H1 (cell line): ENCODE results near the gene CFAP61. TPM values are rescaled to one million over a fixed set of nuclear protein-coding genes. Genes with fewer than 3 reads are reported as not detected.

Experiments used
- CHD1 ChIP-seq: IDR thresholded peaks from 2 replicates; pipeline ENCODE4 v1.6.1; 2012; ENCODE audit warnings: low read depth, low read length, improper control_type of control experiment
- EGR1 ChIP-seq: IDR thresholded peaks from 2 replicates; pipeline ENCODE4 v1.6.1; 2011; ENCODE audit warnings: low read depth, low read length, borderline replicate concordance
- HDAC6 ChIP-seq: IDR thresholded peaks from one replicate; pipeline ENCODE4 v1.7.1; 2012; ENCODE audit warnings: low read depth, mild to moderate bottlenecking, inconsistent platforms, low read length, moderate library complexity
- RXRA ChIP-seq: IDR thresholded peaks from 2 replicates; pipeline ENCODE4 v1.6.1; 2011; ENCODE audit warnings: low read depth, mild to moderate bottlenecking, low read length, moderate library complexity; ENCODE audit not compliant: insufficient read depth
- SP1 ChIP-seq: IDR thresholded peaks from 2 replicates; pipeline ENCODE4 v1.6.1; 2011; ENCODE audit warnings: low read depth, low read length
- SRF ChIP-seq: IDR thresholded peaks from 2 replicates; pipeline ENCODE4 v1.6.1; 2011; ENCODE audit warnings: mild to moderate bottlenecking, low read depth, low read length, moderate library complexity
- TAF7 ChIP-seq: optimal IDR thresholded peaks from 2 replicates; pipeline ENCODE3; 2011; ENCODE audit warnings: low read depth, mild to moderate bottlenecking, inconsistent platforms, low read length, moderate library complexity, borderline replicate concordance
- TCF12 ChIP-seq: IDR thresholded peaks from 2 replicates; pipeline ENCODE4 v1.6.1; 2011; ENCODE audit warnings: low read depth, mild to moderate bottlenecking, low read length
- polyA plus RNA-seq, 7 experiments: library from polyadenylated mRNA; depleted of rRNA in 3 of 7; stranded (reverse) in 5 of 7; unstranded in 2 of 7; fragments of >200 nt in 5 of 7; fragments of 200-250 nt in 2 of 7; gene quantifications; 1 replicate in 5 of 7; 2 replicates in 1 of 7; 4 replicates in 1 of 7; pipeline versions ENCODE4 v1.2.1 to v1.2.3, GENCODE V29; 2011 to 2013; ENCODE audit warnings: missing spikeins in 2 of 7, mixed read lengths in 2 of 7
- total RNA-seq: library from RNA; stranded (reverse); fragmentation: NEBNext Ultra II Directional; extraction: Animal tissue kit (Norgen Biotek cat#: 25700); gene quantifications from 2 replicates; pipeline ENCODE4 v1.2.1, GENCODE V29; 2021
- TF ChIP-seq, protein P1 (sequence below): IDR thresholded peaks from 2 replicates; pipeline ENCODE4 v1.6.1; 2011; ENCODE audit warnings: low read depth, mild to moderate bottlenecking, low read length; ENCODE audit not compliant: insufficient read depth
- TF ChIP-seq, protein P2 (sequence below): IDR thresholded peaks from 2 replicates; pipeline ENCODE4 v1.6.1; 2011; ENCODE audit warnings: low read length, improper control_type of control experiment

CFAP61 gene
- total and polyA plus RNA-seq, 2 of the 8 experiments (the other 6 are each of a cell fraction or from before 2014, with no cell fraction given), result 0.29 to 0.61 TPM

DNA sequence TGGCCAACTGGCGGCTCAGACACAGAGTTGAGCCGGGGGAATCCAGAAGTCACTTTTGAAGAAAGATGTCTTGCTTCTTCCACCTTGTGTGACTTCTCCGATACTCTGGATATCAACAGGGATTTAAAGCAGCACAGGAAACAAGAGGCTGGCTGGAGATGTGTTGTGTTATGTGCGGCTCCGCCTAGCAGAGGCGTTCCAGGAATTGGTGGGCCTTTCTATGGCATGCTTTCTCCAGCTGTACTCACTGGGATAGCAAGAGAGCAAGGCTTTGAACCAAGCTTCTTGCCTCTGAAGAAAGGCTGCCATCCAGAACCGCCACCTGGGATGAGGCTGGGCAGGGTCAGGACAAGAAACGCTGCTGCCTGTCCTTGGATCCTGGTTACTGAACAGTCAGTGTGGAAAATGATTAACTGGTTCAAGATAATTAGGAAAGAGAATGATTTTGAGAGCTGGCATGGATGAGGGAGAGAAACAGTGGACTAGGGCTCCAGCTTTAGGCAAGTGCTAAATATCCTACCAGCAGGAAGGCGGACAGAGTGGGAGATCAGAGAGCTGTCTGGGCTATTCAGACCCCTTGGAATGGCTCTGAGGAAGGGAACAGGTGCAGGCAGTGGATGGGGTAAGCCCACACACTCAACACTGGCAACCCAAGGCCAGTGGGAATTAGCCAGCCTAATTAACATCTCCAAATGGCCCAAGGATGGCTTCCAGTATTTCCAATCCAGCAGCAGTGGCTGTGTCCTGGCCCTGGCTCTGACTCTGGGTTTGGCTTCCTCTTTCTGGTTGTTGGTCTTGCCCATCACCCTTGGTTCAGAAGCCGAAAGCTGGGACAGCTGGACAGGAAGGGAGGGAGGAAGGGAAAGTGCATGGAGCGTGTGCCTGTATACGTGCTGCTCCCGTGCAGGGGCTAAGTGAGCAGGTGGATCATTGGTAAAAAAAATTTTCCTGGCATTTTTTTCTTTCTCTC, 347.5 kb downstream of the CFAP61 start (continued):
- TF ChIP-seq SRF (no peak), EGR1 (no peak), TAF7 (no peak), HDAC6 (no peak), RXRA (no peak), CHD1 (no peak), TCF12 (no peak), SP1 (no peak)
- TF ChIP-seq, protein P1, sequence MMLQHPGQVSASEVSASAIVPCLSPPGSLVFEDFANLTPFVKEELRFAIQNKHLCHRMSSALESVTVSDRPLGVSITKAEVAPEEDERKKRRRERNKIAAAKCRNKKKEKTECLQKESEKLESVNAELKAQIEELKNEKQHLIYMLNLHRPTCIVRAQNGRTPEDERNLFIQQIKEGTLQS, result no peak
- TF ChIP-seq, protein P2, sequence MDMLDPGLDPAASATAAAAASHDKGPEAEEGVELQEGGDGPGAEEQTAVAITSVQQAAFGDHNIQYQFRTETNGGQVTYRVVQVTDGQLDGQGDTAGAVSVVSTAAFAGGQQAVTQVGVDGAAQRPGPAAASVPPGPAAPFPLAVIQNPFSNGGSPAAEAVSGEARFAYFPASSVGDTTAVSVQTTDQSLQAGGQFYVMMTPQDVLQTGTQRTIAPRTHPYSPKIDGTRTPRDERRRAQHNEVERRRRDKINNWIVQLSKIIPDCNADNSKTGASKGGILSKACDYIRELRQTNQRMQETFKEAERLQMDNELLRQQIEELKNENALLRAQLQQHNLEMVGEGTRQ, result no peak
